Activated CD4-positive, alpha-beta T cell treated with anti-CD3 and anti-CD28 coated beads, Interleukin-2, amount 50 U/mL, for 24 hours (primary cell): Measurements from ENCODE around the gene DAPK2.
"Not testable (repeated sequence)": the region's sequence is repeated elsewhere in the genome, so short reads cannot be mapped to it uniquely, and the experiment has no call there.

ENCODE experiments used
- DNase-seq, 2 donors: peaks; one replicate each; pipeline ENCODE4 v3.0.0-alpha.2; 2020; ENCODE audit warnings: low read depth in 1 of 2, low spot score in 1 of 2

Gene DAPK2

DNA sequence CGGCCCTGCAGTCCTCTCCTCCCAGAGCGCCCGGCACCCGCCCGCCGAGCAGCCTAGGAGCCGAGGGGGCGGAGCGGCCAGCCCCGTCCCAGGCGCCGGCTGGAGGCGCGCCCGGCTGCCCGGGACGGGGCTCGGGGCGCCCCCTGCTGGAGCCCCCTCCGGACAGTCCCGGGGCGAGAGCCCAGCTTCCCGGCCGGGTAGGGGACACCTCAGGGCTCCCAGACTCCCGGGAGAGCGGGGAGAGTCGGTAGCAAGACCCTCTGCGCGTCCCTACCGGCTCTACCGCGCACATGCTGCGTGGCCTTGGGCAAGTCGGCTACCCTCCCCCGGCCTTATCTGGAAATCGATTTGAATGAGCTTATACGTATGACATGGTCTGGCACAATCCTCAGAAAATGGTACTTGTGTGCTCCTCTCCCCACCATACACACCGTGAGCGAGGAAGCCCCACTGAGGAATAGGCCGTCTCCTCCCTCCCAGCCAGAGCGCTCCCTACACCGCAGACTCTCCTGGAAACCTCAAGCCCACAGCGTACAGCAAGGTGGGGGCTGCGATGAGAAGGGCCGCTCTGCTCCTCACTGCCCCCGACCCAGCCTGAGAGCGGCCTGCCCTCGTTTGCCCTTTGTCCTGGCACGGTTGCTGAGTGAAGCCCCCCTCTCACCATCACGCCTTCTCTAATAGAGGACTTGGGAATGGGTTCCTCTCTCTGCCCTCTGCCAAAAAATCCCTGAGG, at the start of gene DAPK2:
Gene DAPK2 (minus strand): TSS at position 65 of the 733 bp plus-strand sequence. CDS start 6,224 bp downstream, outside the sequence.
- peak; percentile 36 to 49 for DNase-seq

GRCh38 chr15:64095431-64095794, 49.1 kb upstream of the DAPK2 start:
- no peak for DNase-seq

GRCh38 chr15:64093627-64094417, 47.5 kb upstream of the DAPK2 start, which contains the start of gene CIAO2A:
Gene CIAO2A, minus strand, starts transcription at chr15:64093838. Its CDS starts 70 bp downstream, at chr15:64093768.
- peak; percentile 69 to 94 for DNase-seq

DNA sequence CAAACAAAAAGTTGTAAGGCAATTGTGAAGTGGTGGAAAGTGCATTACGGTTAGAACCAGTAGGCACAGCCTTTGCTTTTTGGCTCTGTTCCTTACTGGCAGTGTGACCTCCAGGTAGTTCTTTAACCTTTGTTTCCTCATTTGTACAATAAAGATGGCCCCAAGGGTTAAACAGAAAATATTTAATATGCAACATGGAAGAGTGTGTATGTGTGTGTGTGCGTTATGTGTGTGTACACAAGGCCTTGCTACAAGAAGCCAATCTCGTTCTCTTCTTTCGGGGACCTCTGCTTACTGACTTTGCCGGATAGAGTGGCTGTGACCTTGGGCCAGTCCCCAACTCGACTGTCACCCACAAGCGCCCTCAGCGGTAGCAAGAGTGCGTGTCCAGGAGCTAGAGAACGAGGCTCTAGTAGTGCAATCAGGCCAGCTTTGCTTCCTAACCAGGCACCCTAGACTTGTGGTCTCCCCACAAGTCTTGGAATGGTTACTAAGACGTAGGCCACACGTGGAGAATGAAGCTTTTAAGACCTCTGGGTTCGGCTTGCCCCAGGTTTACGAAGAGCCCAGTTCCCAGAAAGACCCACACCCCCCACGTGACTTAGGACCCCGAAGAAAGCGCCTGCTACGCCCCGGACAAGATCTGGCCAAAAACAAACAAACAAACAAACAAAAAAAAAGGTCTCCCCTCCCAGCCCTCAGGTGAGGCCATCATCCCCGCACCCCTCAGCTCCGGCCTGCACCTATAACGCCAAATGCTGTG, 46.8 kb upstream of the DAPK2 start:
- no peak for DNase-seq

DNA sequence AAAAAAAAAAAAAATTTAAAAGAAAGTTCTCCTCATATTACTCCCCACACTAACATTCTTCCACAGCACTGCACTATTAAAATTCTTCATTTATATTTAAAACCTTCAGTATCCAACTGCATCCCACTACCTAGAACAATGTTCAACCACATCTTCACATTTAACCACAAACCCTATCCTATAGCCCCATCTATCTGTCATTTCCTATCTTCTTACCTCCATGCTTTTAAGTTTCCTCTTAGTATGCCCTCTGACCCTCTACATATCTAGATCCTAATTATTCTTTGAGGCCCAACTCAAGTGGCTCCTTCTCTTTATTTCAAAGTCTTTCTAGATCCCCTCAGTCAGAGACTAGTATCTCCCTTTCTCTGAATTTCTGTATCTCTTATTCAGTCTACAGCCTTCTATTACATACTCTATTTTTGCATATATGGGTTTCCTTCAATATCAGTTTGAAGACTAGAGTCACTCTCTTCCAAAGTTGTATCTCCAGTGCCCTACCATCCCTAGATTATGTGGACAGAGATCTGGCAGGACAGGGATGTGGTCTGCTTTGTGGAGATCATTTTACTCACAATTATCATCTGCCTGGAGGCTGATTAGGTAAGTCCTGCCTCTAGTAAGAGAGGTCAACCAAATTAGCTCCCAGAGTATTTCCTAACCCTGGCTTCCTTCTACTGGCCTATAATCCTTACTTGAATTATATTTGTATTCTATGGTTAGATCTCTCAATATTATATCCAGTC, 46.0 kb upstream of the DAPK2 start:
- no peak for DNase-seq

- no peak for DNase-seq
Measured at GRCh38 chr15:64090527-64090926, 44.2 kb upstream of the DAPK2 start.

DNA sequence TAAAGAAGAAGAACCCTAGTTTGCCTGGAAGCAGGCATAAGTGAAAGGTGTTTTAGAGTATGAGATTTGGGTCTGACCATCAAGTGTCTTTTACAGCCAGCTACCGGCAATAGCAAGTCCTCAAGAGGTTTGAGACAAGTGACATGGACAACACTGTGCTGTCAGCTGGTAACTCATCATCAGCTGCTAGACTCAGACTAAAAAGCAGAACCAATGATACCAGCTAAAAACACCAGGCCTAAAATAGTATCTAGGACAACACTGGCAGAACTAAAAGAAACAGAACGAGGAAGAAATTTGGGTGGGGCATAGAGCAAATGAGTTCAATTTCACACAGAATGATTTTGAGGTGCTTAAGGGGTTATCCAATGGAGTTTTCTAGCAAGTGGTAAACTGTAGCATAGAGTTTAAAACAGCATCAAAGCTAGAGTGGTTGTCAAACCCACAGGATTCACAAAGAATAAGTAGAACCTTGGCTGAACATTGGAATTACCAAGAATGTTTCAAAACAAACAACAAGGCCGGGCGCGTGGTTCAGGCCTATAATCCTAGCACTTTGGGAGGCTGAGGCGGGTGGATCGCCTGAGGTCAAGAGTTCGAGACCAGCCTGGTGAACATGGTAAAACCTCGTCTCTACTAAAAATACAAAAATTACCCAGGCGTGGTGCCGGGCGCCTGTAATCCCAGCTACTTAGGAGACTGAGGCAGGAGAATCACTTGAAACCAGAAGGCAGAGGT, 43.4 kb upstream of the DAPK2 start:
- DNase-seq: no peak

DNA sequence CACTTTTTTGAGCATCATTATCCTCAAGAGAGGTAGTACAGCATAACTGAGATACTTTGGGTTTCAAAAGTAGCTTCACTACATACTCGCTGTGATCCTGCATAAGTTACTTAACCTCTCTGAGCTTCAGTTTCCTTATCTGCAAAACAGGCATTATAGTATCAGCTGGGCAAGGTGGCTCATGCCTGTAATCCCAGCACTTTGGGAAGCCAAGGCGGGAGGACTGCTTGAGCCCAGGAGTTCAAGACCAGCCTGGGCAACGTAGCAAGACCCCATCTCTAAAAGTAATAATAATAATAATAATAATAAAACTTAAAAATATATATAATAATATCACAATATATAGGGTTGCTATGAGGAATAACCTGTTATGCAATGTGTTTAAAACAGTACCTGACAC, 36.5 kb upstream of the DAPK2 start:
- no peak for DNase-seq

GRCh38 chr15:64073496-64073895, 27.2 kb upstream of the DAPK2 start:
- DNase-seq: not testable (repeated sequence)

DNA sequence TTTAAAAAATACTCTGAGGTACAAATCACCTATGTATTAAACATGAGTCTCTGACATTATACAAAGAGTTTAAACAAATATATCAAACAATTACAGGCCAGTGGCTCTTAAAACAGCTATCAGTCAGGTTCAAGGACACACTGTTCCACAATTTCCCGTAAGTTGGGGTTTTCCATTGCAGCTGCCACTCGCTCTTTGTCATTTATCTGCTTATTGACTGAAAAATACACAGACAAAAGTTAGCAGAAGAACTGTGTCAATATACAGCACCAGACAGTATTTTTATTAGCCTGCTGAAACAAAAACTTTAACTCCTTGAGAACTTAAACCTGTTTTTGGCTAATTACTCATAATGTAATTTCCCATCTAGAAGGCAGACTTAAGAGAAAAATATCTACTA, 26.5 kb upstream of the DAPK2 start:
- DNase-seq: no peak

GRCh38 chr15:64071931-64072765, 25.9 kb upstream of the DAPK2 start:
- DNase-seq: no peak

DNA sequence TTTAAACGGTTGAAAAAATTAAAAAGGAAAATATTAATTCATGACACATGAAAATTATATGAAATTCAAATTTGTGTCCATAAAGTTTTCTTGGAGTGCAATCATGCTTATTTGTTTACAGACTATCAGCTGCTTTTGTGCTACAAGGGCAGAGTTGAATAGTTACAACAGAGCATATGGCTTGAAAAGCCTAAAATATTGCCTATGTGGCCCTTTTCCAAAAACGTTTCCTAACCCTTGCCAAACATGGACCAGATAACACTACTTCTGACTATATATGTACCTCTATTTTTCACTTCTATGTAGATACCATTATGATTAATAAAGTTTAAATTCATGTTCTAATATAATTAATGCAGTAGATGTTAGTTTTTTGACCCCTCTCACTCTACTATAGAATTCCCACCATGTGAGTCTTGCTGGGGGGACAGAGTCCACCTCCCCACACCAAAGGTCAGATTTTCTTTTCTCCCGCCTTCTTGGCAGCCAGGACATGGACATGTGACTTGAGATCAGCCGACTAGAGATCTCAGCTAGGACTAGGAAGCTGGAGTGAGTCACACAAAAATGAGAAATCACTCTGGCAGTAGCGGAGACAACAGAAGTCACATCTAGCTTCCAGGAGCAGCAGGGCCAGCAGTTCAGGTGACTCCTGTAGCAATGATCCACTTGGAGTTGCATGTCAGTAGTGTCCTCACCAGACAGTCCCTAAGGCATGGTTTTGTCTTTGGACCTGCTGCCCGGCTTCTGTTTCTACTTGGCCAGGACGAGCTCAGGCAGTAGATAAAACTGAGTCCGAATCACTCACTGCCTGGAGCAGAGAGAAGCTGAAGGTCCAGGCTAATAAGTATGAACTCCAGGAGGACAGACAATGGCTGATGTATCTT, 24.9 kb upstream of the DAPK2 start:
- no peak for DNase-seq

DNA sequence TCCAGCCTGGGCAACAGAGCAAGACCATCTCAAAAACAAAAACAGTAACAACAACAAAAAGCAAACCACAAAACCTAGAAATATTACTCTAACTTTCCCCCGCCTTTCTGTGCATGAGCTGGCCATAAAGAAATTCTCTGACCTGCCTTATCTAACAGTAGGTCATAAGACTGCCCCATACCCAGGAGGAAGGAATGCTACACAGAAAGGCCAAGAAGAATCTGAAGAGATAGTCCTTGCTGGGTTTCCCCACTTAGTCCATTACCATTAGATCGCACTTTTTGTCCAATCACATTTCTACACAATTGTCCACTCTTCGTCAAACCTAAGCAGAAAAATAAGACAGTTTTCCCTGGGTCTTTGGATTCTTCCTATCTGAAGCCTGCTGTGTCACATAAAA, 23.8 kb upstream of the DAPK2 start:
- no peak for DNase-seq

DNA sequence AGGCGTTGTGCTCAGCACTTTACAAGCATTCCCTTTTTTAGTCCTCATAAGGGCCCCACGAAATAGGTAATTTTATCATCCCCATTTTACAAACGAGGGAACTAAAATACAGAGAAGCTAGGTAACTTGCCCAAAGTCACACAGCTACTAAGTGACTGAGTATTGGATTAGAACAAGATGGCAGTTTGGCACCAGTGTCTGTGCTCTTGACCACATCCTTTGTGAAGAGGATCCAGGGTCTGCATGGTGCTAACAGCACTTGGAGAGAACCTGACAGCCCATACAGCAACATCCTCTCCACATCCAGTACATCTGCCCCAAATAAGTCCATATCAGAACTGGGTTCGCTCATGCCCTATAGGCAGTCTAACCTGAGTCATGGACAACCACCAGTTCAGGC, 21.8 kb upstream of the DAPK2 start:
- DNase-seq: no peak

GRCh38 chr15:64067564-64068030, 21.3 kb upstream of the DAPK2 start:
- DNase-seq: peak; percentile 46 to 62

GRCh38 chr15:64066451-64066850, 20.2 kb upstream of the DAPK2 start:
- no peak for DNase-seq

- no peak for DNase-seq
Measured at GRCh38 chr15:64060716-64061115, 14.4 kb upstream of the DAPK2 start.

- not testable (repeated sequence) for DNase-seq
Measured at GRCh38 chr15:64059104-64059503, 12.8 kb upstream of the DAPK2 start.
